Spinal cord (tissue), 10 donors: ENCODE measurements around the gene NPTXR. TPM values are rescaled to one million over a fixed set of nuclear protein-coding genes. Genes with fewer than 3 reads are reported as not detected.

Source experiments
- DNase-seq, 6 donors: peaks; one replicate each; pipeline versions ENCODE4 v3.0.0 to v3.0.0-alpha.2; 2013 to 2015; ENCODE audit warnings: low spot score in 6 of 6, low read depth in 4 of 6
- H3K27ac ChIP-seq: one replicate; pipeline ENCODE4 v1.5.1; 2013; ENCODE audit warnings: low read depth, low read length, control low read depth
- H3K27me3 ChIP-seq: one replicate; pipeline ENCODE4 v1.6.1; 2013; ENCODE audit warnings: low read length; ENCODE audit not compliant: control insufficient read depth, insufficient read depth
- H3K36me3 ChIP-seq: one replicate; pipeline ENCODE4 v1.6.1; 2013; ENCODE audit warnings: low read length; ENCODE audit not compliant: control insufficient read depth, insufficient read depth
- H3K4me1 ChIP-seq: one replicate; pipeline ENCODE4 v1.6.1; 2013; ENCODE audit warnings: low read length; ENCODE audit not compliant: control insufficient read depth, insufficient read depth
- H3K4me3 ChIP-seq: one replicate; pipeline ENCODE4 v1.5.1; 2013; ENCODE audit warnings: low read depth, low read length, control low read depth
- H3K9me3 ChIP-seq: one replicate; pipeline ENCODE4 v1.6.1; 2013; ENCODE audit warnings: low read length; ENCODE audit not compliant: control insufficient read depth, insufficient read depth
- WGBS: methylation state at CpG from one replicate; pipeline ENCODE4 v1.1.5; 2013; ENCODE audit warnings: missing lambda C conversion rate; ENCODE audit not compliant: insufficient coverage; 5-methylcytosine and 5-hydroxymethylcytosine counted together
- polyA plus RNA-seq, 2 donors: library from polyadenylated mRNA; unstranded; fragments of 120-200 nt; gene quantifications; one replicate each; pipeline ENCODE4 v1.2.1, GENCODE V29; 2013; ENCODE audit not compliant: insufficient read length in 2 of 2
- total RNA-seq, 2 donors: library from RNA; depleted of rRNA in 1 of 2; stranded (reverse); fragments of 120-200 nt in 1 of 2; fragments of >200 nt in 1 of 2; gene quantifications; one replicate each; pipeline versions ENCODE4 v1.2.3 to v1.2.4, GENCODE V29; 2013 to 2014
- donor health status: healthy.

Gene NPTXR
- total and polyA plus RNA-seq, 4 donors = 12.0 to 94.0 (median 59.8) TPM

DNA sequence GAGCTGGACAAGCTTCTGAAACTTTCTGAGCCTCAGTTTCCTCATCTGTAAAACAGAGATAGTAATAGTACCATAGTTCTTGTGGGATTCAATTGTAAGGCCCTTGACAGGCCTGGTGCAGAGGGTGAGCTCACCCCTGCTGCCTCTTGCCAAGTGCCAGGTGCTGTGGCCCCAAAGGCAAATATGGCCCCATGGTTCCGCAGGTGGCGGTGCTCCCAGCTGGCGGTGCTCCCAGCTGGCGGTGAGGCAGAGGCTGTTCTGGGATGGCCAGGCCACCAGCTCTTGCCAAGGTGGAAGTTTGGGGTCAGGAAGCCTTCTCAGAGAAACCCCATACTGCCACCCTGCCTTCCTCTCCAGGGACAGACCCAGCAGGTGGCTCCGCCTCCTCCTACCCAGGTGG lies 8.8 kb downstream of the NPTXR start:
- Histone ChIP-seq H3K4me1 (peaks cover 31% of the 10 kb centered on the region), H3K4me3 (no peak overlapping the region), H3K36me3 (peaks cover 19% of the 10 kb centered on the region), H3K27ac (no peak overlapping the region), H3K9me3 (no peaks in the 10 kb centered on the region), H3K27me3 (no peaks in the 10 kb centered on the region)
- WGBS = 92% methylated on average over 4 of the region's 5 CpGs
- DNase-seq = no peak

DNA sequence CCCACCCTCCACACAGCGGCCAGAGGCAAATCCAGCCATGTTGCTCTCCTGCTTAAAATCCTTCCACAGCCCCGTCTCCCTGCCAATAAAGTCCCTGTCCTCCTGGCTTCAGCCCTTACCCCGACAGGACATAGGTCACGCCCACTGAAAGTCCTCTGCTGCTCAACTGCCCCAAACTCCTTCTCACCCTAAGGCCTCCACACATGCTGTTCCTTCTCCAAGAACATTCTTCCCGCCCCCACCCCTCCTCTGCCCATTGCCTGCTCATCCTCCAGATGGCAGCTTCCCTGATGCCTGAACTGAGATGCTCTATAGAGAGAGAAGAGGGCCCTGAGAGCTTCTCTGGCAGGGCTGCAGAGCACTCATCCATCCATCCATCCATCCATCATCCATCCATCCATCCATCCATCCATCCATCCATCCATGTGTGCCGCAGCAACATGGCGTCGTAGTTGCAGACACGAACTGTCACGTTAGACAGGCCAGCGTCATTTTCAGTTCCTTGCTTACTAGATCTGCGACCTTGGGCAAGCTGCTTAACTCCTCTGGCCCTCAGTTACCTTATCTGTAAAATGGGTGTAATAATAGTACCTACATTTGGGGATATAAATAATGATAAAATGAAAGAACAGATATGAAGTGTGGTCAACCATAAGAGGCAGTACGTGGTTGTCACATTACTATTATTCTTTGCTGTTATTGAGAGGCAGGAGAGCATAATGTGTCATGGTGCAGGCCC lies 9.4 kb downstream of the NPTXR start:
- H3K4me1 ChIP-seq = peaks cover 31% of the 10 kb centered on the region
- H3K27me3 ChIP-seq = no peaks in the 10 kb centered on the region
- no peak for DNase-seq
- no peak overlapping the region for H3K4me3 ChIP-seq
- H3K27ac ChIP-seq = no peak overlapping the region
- H3K9me3 ChIP-seq = no peaks in the 10 kb centered on the region
- peaks cover 19% of the 10 kb centered on the region for H3K36me3 ChIP-seq
- WGBS = 85% methylated on average over 9 of the region's 13 CpGs

DNA sequence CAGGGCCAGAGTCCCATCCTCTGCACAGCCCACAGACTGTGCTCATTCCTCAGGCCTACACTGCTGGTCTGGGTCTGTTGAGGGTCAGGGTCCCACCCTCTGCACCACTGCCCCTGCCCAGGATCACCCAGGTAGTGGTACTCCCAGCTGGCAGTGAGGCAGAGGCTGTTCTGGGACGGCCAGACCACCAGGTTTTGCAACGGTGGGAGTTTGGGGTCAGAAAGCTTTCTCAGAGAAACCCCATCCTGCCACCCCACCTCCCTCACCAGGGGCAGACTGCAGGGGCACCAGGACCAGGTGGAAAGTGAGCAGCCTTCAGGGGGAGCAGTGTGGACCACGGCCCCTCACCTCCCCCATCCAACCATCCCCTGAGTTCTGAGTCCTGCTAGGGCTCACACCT lies 10.8 kb downstream of the NPTXR start:
- DNase-seq = no peak
- H3K9me3 ChIP-seq = no peaks in the 10 kb centered on the region
- H3K4me1 ChIP-seq = peaks cover 36% of the 10 kb centered on the region
- WGBS = 80% methylated on average over 1 of the region's 3 CpGs
- peaks cover 26% of the 10 kb centered on the region for H3K36me3 ChIP-seq
- H3K27me3 ChIP-seq = no peaks in the 10 kb centered on the region
- H3K27ac ChIP-seq = no peak overlapping the region
- no peak overlapping the region for H3K4me3 ChIP-seq

DNA sequence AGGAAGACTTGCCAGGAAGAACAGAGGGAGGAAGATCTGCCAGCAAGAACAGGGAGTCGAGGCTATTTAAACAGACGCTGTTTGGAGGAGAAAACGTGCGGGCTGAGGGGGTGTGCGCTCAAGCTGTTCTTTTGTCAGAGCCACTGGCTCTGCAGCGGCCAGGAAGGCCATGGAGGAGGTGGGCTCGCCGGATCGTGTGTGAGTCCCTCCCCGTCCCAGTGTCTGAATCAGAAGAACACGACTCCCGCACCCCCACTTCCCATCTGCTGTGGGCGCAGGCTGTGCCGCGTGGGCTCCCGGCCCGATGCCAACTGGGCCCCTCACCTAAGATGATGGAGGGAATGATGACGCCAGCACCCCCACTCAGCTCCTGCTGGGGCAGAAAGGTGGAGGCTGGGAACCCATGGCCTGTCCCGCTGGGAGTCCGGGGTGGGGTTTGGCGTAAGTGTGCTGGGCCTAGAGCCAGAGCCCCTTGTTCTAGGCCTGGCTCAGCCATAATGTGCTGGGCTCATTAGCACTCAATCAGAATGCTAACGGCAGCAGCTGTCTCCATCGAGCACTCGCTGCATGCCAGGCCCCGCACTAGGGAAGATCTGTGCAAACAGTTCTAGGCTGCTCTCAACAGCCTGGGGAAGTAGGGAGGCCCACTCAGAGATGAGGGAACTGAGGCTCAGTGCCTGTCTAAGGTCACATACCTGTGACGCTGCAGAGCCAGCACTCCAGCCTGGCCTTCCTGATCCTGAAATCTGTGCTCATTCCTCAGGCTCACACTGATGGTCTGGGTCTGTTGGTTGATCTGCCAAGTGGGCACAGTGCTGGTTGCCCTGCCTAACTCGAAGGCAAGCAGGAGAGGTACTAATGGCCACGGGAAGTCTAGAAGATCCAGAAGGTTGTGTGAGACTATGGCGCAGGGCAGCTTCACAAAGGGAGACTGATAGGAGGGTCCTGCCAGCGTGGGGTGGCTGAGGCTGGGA lies 11.5 kb downstream of the NPTXR start:
- no peak overlapping the region for H3K4me3 ChIP-seq
- peak overlapping the region; percentile 48 for H3K27ac ChIP-seq
- H3K9me3 ChIP-seq = no peaks in the 10 kb centered on the region
- peaks cover 35% of the 10 kb centered on the region for H3K4me1 ChIP-seq
- no peaks in the 10 kb centered on the region for H3K27me3 ChIP-seq
- peaks cover 31% of the 10 kb centered on the region for H3K36me3 ChIP-seq
- DNase-seq = peak in 2 of 6 donors; percentile 90 to 95
- WGBS = 28% methylated on average over 26 of the region's 30 CpGs

DNA sequence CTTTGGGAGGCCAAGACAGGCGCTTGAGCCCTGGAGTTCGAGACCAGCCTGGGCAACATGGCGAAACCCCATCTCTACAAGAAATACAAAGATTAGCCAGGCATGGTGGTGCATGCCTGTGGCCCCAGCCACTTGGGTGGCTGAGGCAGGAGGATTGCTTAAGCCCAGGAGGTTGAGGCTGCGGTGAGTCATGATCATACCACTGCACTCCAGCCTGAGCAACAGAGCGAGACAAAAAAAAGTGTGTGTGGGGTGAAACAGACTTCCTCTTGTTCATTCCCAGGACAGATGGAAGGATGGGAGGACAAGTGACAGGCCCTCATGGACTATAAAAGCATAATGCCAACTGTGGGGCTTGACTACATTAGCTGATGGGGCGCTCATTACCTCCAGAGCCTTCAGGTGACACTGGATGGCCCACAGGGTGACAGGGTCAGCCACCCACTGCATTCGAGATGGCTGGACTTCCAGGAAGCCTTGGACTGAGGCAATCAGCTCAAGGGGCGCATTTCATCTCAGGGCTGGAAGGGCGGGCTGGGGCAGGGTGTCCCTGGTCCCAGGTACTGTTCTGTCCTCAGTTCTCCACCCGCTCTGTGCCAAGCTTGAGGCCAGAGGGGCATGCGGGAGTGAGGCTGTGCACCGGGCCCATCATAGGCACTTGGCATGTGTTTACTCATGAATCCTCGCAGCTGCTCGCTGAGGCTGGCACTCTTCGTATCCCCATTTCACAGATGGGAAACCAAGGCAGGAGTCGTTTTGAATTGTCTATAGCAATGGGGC lies 12.5 kb downstream of the NPTXR start:
- H3K4me1 ChIP-seq = peaks cover 33% of the 10 kb centered on the region
- no peak overlapping the region for H3K4me3 ChIP-seq
- no peaks in the 10 kb centered on the region for H3K9me3 ChIP-seq
- no peak overlapping the region for H3K27ac ChIP-seq
- no peaks in the 10 kb centered on the region for H3K27me3 ChIP-seq
- no peak for DNase-seq
- peaks cover 40% of the 10 kb centered on the region for H3K36me3 ChIP-seq
- 70% methylated on average over 14 of the region's 16 CpGs for WGBS

DNA sequence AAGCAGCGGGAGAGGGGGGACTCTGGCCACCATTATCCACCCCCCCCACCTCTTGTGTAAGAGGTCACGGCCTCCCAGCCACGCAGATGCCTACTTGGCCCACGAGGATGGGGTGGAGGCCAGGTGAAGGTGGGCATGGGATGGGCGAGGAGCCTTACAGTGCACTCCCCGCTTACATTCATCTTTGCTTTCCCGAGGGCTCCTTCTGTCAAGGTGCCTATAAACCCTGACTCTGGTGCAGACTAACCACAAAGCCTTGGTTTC lies 13.1 kb downstream of the NPTXR start:
- Histone ChIP-seq H3K27me3 (no peaks in the 10 kb centered on the region), H3K4me3 (no peak overlapping the region), H3K36me3 (peaks cover 46% of the 10 kb centered on the region), H3K9me3 (no peaks in the 10 kb centered on the region), H3K4me1 (peaks cover 33% of the 10 kb centered on the region), H3K27ac (no peak overlapping the region)
- DNase-seq = no peak
- WGBS = 95% methylated on average over 3 of the region's 7 CpGs

DNA sequence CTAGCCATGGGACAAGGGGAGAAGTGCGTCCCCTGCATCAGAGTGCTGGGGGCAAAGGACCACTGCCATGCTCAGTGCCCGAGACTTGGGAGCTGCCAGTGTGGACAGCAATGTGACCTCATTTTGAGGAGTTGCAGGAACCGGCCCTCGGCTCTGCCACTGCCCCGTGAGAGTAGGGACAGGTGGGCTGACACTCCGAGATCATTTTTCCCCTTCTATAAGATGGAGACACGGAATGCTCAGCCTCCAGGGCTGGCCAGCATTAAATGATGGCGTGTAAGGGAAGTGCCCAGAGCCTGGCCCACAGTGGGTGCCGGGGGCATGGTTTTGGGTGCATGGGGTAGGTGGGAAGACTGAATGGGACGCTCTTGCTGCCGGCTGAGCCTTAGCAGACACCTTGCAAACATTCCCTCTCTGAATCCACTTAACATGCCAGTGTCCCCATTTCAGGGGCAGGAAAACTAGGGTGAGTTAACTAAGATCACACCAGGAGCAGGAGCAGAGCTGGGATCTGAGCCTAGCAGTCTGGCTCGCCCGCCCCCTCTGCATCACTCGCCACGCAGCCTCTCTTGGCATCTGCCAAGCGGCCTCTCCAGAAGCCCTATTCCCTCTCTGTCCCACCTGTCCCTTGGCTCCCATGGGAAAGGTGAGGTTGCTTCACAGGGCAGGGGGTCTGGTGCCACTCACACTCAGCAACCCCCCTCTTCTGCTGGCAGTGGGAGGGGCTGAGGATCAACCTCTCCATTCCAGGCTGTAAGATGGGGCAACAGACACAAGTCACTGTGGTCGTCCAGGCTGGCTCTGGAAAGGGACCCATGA lies 13.6 kb downstream of the NPTXR start:
- WGBS = 94% methylated on average over 5 of the region's 17 CpGs
- Histone ChIP-seq H3K27ac (no peak overlapping the region), H3K4me1 (peaks cover 33% of the 10 kb centered on the region), H3K27me3 (no peaks in the 10 kb centered on the region), H3K9me3 (no peaks in the 10 kb centered on the region), H3K36me3 (peaks cover 49% of the 10 kb centered on the region), H3K4me3 (no peak overlapping the region)
- DNase-seq = no peak

DNA sequence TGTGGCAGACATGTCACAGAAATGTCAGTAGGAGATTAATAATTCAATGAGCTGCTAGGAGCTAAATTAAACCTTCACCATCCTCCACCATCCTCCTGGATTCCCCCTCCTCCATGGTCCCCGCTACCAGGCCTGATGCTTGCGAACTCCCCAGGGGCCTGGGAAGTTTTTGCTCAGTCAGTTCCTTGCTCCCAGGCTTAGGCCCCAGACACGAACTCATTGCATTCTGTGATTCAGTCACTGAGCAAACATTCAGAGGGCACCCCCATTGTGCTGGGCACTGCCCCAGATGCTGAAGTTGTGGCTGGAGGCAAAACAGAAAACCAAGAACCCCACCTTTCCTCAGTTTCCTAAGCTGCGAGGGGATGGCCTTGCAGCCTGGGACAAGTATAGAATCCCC lies 14.3 kb downstream of the NPTXR start:
- WGBS = 80% methylated on average over 4 of the region's 4 CpGs
- no peak for DNase-seq
- H3K4me1 ChIP-seq = peaks cover 33% of the 10 kb centered on the region
- no peak overlapping the region for H3K4me3 ChIP-seq
- no peaks in the 10 kb centered on the region for H3K27me3 ChIP-seq
- H3K9me3 ChIP-seq = no peaks in the 10 kb centered on the region
- no peak overlapping the region for H3K27ac ChIP-seq
- H3K36me3 ChIP-seq = peaks cover 48% of the 10 kb centered on the region
